ENCODE measurements around the gene ATP5ME. TPM values are rescaled to one million over a fixed set of nuclear protein-coding genes. Genes with fewer than 3 reads are reported as not detected.

Gene ATP5ME
- total and polyA plus RNA-seq, 2 of the 13 experiments (the other 11 are each of a cell fraction or from before 2014, with no cell fraction given), result 305 to 753 TPM

DNA sequence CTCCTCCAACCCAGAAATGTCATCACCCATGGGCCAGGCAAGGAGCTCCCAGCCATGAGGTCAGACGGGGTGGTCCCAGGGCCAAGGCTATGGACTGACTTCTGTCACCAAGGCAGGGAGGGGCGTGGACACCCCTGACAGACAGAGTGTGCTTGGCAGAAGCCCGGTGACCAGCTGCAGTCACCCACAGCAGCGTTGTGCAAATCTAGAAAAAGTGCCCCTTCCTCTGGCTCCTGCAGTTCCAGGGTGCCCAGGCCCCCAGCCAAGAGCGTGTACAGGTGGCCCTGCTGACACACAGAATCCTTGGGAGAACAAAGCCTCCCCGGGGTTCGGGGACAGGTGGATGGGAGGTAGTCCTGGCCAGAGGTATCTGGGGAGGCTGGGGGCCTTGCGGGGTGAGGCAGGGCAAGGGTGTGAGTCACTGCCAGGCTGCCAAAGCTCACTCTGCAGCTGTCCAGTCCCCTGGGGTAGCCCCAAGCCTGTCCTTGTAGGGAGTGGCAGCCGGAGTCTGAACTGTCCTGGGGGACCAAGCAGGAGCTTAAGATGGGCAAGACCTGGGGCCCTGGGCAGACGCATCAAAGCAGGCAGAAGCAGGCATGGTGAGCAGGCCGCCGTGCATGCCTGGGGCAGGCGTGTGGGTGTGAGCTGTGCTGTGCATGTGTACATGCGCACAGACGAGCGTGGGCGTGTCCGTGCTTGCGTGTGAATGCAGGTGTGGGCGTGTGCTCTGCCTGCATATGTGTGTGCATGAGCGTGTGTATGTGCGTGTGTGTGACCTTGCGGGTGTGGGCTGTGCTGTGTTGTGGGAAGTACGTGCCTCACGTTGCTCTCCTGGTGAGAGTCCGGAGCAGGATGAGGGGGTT, 3.6 kb upstream of the ATP5ME start (continued):
- no peak for TF ChIP-seq FOXP1 (IDR thresholded peaks at IDR 0.05)
- TF ChIP-seq FOXP1 (CRISPR knock-in tag; IDR thresholded peaks at IDR 0.05), result no peak
- TF ChIP-seq HNRNPH1 (optimal IDR thresholded peaks at IDR 0.05; ENCODE audit: low read depth, low read length), result peak; percentile 28
- no peak for TF ChIP-seq NFYB (CRISPR knock-in tag; IDR thresholded peaks at IDR 0.05)
- TF ChIP-seq FOXO4 (CRISPR knock-in tag; conservative IDR thresholded peaks at IDR 0.05), result no peak
- no peak for TF ChIP-seq SNAPC2 (CRISPR knock-in tag; IDR thresholded peaks at IDR 0.05)
- TF ChIP-seq TEAD3 (CRISPR knock-in tag; optimal IDR thresholded peaks at IDR 0.05; ENCODE audit: borderline replicate concordance), result peak; percentile 51
- TF ChIP-seq MYC (CRISPR knock-in tag; IDR thresholded peaks at IDR 0.05; ENCODE audit: borderline replicate concordance), result peak; percentile 49; the same call in 1 of the 2 replicates
- TF ChIP-seq, protein P1, sequence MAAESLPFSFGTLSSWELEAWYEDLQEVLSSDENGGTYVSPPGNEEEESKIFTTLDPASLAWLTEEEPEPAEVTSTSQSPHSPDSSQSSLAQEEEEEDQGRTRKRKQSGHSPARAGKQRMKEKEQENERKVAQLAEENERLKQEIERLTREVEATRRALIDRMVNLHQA (CRISPR knock-in tag; IDR thresholded peaks at IDR 0.05), result no peak
- no peak for TF ChIP-seq ZNF839 (CRISPR knock-in tag; IDR thresholded peaks at IDR 0.05; ENCODE audit: borderline replicate concordance)
- TF ChIP-seq ZNF44 (CRISPR knock-in tag; IDR thresholded peaks at IDR 0.05), result peak; percentile 85; the same call in 1 of the 2 replicates
- no peak for TF ChIP-seq SUZ12 (IDR thresholded peaks at IDR 0.05; ENCODE audit: low read depth, low read length)
- no peak for TF ChIP-seq ZFP36L2 (CRISPR knock-in tag; IDR thresholded peaks at IDR 0.05)
- no peak for TF ChIP-seq CC2D1A (CRISPR knock-in tag; IDR thresholded peaks at IDR 0.05)
- no peak; the same call in 1 of the 2 replicates for TF ChIP-seq ZNF296 (CRISPR knock-in tag; conservative IDR thresholded peaks at IDR 0.05)
- no peak for TF ChIP-seq CEBPB (IDR thresholded peaks at IDR 0.05; ENCODE audit: borderline replicate concordance, low read depth, low read length)
- TF ChIP-seq FOXA1 (IDR thresholded peaks at IDR 0.05), result no peak
- TF ChIP-seq FOXA1 (CRISPR knock-in tag; IDR thresholded peaks at IDR 0.05), result peak; percentile 86
- TF ChIP-seq, protein P2, sequence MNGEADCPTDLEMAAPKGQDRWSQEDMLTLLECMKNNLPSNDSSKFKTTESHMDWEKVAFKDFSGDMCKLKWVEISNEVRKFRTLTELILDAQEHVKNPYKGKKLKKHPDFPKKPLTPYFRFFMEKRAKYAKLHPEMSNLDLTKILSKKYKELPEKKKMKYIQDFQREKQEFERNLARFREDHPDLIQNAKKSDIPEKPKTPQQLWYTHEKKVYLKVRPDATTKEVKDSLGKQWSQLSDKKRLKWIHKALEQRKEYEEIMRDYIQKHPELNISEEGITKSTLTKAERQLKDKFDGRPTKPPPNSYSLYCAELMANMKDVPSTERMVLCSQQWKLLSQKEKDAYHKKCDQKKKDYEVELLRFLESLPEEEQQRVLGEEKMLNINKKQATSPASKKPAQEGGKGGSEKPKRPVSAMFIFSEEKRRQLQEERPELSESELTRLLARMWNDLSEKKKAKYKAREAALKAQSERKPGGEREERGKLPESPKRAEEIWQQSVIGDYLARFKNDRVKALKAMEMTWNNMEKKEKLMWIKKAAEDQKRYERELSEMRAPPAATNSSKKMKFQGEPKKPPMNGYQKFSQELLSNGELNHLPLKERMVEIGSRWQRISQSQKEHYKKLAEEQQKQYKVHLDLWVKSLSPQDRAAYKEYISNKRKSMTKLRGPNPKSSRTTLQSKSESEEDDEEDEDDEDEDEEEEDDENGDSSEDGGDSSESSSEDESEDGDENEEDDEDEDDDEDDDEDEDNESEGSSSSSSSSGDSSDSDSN (CRISPR knock-in tag; IDR thresholded peaks at IDR 0.05), result peak; percentile 23; the same call in 1 of the 2 replicates
- no peak for TF ChIP-seq ZNF17 (CRISPR knock-in tag; IDR thresholded peaks at IDR 0.05)
- no peak for TF ChIP-seq PRDM4 (CRISPR knock-in tag; IDR thresholded peaks at IDR 0.05; ENCODE audit: borderline replicate concordance)
- no peak for TF ChIP-seq CBX1 (IDR thresholded peaks at IDR 0.05; ENCODE audit: low read depth)
- TF ChIP-seq RORA (CRISPR knock-in tag; IDR thresholded peaks at IDR 0.05), result no peak
- no peak for TF ChIP-seq GTF2F1 (IDR thresholded peaks at IDR 0.05; ENCODE audit: low read length)
- no peak for TF ChIP-seq MAFF (IDR thresholded peaks at IDR 0.05; ENCODE audit: low read depth, low read length)
- TF ChIP-seq XBP1 (CRISPR knock-in tag; IDR thresholded peaks at IDR 0.05), result no peak
- no peak for TF ChIP-seq U2AF2 (IDR thresholded peaks at IDR 0.05; ENCODE audit: low read depth, low read length)

Measured in HepG2 (cell line).